Neutrophil (primary cell): Measurements from ENCODE around the gene S100A12.

Source experiments
- H3K27ac ChIP-seq: fragments of 200-600 bp; sonication (generic); 2 replicates; pipeline ENCODE4 v1.5.1; 2016; ENCODE audit warnings: mild to moderate bottlenecking, moderate library complexity
- H3K27me3 ChIP-seq: fragments of 200-600 bp; sonication (generic); 2 replicates; pipeline ENCODE4 v1.6.0; 2016; ENCODE audit warnings: mild to moderate bottlenecking
- H3K36me3 ChIP-seq: fragments of 200-600 bp; sonication (generic); 2 replicates; pipeline ENCODE4 v1.5.1; 2017
- H3K4me1 ChIP-seq, 2 experiments: fragments of 200-600 bp in 1 of 2; sonication (generic) in 1 of 2; 1 replicate in 1 of 2; 2 replicates in 1 of 2; pipeline versions ENCODE4 v1.5.1 to v1.6.1; 2013 to 2016; ENCODE audit warnings: low read depth in 1 of 2, low read length in 1 of 2, mild to moderate bottlenecking in 1 of 2, moderate library complexity in 1 of 2; ENCODE audit not compliant: control insufficient read depth in 1 of 2, insufficient read depth in 1 of 2
- H3K4me3 ChIP-seq, 2 experiments: fragments of 200-600 bp in 1 of 2; sonication (generic) in 1 of 2; 1 replicate in 1 of 2; 2 replicates in 1 of 2; pipeline ENCODE4 v1.5.1; 2013 to 2016; ENCODE audit warnings: low read depth in 1 of 2, low read length in 1 of 2, mild to moderate bottlenecking in 1 of 2, moderate library complexity in 1 of 2
- H3K9me3 ChIP-seq: fragments of 200-600 bp; sonication (generic); 2 replicates; pipeline ENCODE4 v1.5.1; 2016
- CTCF ChIP-seq: fragments of 200-600 bp; sonication (generic); IDR thresholded peaks from 2 replicates; pipeline ENCODE4 v1.5.1; 2016; ENCODE audit warnings: antibody characterized with exemption

The S100A12 gene

GRCh38 chr1:153364766-153365666, 10.4 kb downstream of the S100A12 start:
- Histone ChIP-seq H3K4me1 (peaks cover 100% of the 10 kb centered on the region in 2 experiments), H3K9me3 (peaks cover under 1% of the 10 kb centered on the region), H3K4me3 (peak overlapping the region; percentile 42 to 97), H3K27ac (peak overlapping the region; percentile 100), H3K36me3 (peaks cover 15% of the 10 kb centered on the region), H3K27me3 (no peaks in the 10 kb centered on the region)
- peak; percentile 17 for TF ChIP-seq CTCF

- H3K4me3 ChIP-seq = peak overlapping the region; percentile 42 to 97
- H3K4me1 ChIP-seq = peaks cover 94 to 100% of the 10 kb centered on the region in 2 experiments
- H3K27ac ChIP-seq = peak overlapping the region; percentile 100
- peaks cover 5% of the 10 kb centered on the region for H3K9me3 ChIP-seq
- H3K36me3 ChIP-seq = peaks cover 24% of the 10 kb centered on the region
- no peaks in the 10 kb centered on the region for H3K27me3 ChIP-seq
- TF ChIP-seq CTCF = no peak
Observed at GRCh38 chr1:153364156-153364555, 11.3 kb downstream of the S100A12 start.

GRCh38 chr1:153363641-153364040, 11.8 kb downstream of the S100A12 start:
- peaks cover 29% of the 10 kb centered on the region for H3K36me3 ChIP-seq
- no peak for TF ChIP-seq CTCF
- peaks cover 89 to 100% of the 10 kb centered on the region in 2 experiments for H3K4me1 ChIP-seq
- no peaks in the 10 kb centered on the region for H3K27me3 ChIP-seq
- peak overlapping the region; percentile 100 for H3K27ac ChIP-seq
- H3K9me3 ChIP-seq = peaks cover 5% of the 10 kb centered on the region
- peak overlapping the region; percentile 42 to 97 for H3K4me3 ChIP-seq

GRCh38 chr1:153362187-153362775, 13.1 kb downstream of the S100A12 start:
- H3K4me3 ChIP-seq = peak overlapping the region; percentile 97
- peaks cover 5% of the 10 kb centered on the region for H3K9me3 ChIP-seq
- TF ChIP-seq CTCF = no peak
- peaks cover 81 to 99% of the 10 kb centered on the region in 2 experiments for H3K4me1 ChIP-seq
- no peaks in the 10 kb centered on the region for H3K27me3 ChIP-seq
- H3K36me3 ChIP-seq = peaks cover 41% of the 10 kb centered on the region
- peak overlapping the region; percentile 100 for H3K27ac ChIP-seq

- peak overlapping the region; percentile 97 for H3K4me3 ChIP-seq
- H3K36me3 ChIP-seq = peaks cover 41% of the 10 kb centered on the region
- TF ChIP-seq CTCF = no peak
- H3K4me1 ChIP-seq = peaks cover 81 to 99% of the 10 kb centered on the region in 2 experiments
- H3K27ac ChIP-seq = peak overlapping the region; percentile 100
- peaks cover 5% of the 10 kb centered on the region for H3K9me3 ChIP-seq
- H3K27me3 ChIP-seq = no peaks in the 10 kb centered on the region
Observed at GRCh38 chr1:153361480-153362109, 13.8 kb downstream of the S100A12 start.
